Measurements from ENCODE around the gene METAP1.
"Not testable (repeated sequence)": the region's sequence is repeated elsewhere in the genome, so short reads cannot be mapped to it uniquely, and the experiment has no call there.

METAP1 gene

DNA sequence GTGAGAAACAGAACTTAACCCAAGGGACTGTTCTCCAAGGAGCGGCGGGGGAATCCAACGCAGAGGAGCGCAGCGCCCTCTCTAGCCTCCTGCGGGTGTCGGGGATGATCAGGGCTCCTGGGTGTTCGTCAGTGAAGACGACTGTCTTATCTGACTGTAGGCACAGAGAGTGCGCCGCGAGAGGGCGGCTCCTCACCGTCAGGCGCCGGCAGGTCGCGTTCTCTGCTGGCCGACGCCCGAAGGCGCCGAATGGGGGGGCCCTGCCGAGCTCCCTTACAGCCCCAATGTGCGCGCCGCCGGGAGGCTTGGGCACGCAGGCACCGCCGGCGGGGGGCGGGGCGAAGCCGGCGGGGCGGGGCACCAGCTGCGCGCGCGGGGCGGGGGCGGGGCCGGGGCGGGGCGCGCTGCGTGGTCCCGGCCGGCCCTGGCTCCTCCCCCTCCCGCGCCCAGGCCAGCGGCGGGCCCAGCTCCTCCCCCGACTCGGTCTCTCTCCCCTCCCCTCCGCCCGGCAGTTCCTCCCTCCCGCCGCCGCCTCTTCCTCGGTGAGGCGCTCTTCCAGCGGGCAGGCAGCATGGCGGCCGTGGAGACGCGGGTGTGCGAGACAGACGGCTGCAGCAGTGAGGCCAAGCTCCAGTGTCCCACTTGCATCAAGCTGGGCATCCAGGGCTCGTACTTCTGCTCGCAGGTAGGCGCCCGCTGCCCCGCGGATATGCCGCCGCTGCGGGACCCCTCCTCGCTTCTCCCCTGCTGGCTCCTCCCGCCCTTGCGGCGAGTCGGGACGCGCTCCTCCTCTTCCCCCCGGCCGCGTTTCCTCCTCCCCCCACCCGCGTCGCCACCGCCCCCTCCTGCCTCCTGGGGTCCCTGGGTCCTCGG lies at the start of gene METAP1:
TSS of gene METAP1 (plus strand) at position 539 of the 873 bp plus-strand sequence. CDS start at position 572, 33 bp downstream.
- no peak for FAIRE-seq

DNA sequence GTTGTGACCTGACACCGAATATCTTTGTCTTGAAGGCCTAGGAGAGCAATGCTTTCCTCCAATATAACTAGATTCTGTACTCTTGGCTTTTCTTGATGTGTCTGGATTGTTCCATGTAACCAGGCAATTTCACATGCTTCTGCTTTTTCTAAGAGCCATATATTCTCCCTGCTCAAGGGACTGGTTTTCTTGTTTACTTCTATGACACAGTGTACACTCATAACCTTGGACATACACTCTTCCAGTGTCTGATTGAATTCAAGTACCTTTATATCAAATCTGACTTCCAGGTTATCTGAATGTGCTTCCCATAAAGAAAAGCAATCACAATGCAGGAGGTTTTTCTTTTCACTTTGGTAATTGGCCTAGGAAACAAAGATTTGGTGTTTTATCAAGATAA lies 49.2 kb upstream of the METAP1 start:
- FAIRE-seq = no peak

DNA sequence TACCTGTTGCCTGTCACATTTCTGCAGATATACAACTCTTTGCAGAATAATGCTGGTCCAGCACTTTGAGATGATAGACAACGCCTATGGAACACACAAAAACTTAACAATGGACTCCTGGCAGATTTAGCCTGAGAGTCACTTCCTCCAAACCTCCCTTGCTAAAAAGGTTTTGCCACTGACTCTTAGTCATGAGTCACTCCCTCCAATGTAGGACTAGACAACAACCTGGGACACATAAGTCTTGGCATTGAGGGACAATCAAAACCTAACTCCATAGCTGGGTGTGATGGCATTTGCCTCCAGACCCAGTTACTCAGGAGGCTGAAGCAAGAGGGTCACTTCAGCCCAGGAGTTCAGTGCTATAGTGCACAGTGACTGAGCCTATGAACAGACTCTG lies 44.6 kb upstream of the METAP1 start:
- no peak for FAIRE-seq

DNA sequence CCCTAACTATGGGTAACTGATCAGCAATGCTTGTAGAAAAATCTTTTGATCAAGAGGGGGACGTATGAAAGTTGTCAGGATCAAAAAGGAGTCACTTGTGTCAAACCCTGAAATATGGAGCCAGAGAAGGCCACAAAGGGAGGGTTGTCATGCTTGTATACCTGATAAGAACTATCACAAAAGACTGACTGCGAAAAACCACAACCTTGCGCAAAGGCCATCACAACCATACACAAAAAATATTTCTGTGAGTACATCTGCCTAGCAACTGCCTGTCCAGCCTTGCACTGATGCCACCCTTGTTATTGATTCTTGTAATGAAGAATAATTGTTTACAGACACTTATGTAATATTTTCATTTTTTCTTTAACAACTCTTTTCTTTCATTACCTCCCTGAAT lies 43.8 kb upstream of the METAP1 start:
- no peak for FAIRE-seq

DNA sequence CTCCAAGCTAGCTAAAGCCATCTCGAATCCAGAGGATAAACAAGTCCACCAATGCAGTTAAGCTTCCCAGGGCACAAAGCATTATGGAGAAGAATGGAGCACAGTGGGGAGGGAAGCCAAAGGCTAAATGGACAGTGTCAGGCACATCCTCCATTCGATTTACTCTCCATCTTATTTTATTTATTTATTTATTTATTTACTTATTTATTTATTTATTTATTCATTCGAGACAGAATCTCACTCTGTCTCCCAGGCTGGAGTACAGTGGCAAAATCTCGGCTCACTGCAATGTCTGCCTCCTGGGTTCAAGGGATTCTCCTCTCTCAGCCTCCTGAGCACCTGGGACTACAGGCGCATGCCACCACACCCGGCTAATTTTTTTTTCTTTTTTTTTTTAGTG lies 40.3 kb upstream of the METAP1 start:
- FAIRE-seq = no peak

DNA sequence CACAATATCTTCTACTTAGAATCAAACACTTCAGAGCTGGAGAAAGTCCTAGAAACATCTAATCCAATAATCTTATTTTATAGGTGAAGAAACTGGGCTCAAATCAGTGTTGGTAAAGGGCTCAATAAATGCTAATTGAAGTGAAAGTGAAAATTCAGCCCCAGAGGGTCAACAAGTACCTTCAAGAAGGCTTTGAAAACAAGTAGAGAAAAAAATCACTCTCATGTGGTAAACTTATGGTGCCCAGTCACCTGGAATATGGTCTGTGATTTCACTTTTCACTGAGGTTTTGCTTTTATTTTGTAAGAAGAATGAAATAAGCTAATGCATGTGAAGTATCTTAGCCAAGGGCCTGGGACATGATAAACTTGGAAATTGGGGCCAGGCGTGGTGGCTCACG lies 37.5 kb upstream of the METAP1 start:
- no peak for FAIRE-seq

DNA sequence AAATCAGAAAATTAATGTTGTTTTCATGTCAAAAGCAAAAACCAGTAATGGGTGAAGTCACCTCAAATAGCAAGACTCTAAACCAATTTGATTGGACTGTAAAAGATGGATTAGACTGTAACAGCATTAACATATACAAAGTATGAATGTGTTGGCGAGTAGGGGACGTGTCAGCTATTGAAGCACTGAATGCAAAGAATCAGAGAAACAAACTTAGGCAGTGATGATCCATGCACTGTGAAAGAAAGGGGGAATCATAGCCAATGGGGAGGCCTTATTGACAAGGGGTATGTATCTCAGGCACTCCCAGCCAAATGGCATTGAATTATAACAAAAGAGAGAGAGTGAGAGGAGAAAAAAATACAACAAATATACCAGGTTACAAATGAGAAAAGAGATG lies 36.1 kb upstream of the METAP1 start:
- FAIRE-seq = no peak

DNA sequence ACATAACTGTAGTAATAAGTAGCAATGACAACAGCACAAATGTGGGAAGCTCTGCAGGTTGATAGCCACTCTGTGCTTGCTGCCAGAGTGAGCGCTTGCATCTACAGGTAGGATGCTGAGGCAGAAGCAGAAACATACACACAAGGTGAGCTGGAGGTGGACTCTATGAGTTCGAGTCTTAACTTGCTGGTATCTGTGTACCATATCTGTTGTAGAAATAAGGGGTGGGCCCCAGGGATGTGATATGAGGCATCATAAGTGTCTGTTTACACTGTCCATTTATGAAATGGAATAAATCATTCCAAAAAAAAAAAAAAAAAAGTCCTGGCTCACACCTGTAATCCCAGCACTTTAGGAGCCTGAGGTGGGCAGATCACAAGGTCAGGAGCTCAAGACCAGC lies 33.8 kb upstream of the METAP1 start:
- no peak for FAIRE-seq

DNA sequence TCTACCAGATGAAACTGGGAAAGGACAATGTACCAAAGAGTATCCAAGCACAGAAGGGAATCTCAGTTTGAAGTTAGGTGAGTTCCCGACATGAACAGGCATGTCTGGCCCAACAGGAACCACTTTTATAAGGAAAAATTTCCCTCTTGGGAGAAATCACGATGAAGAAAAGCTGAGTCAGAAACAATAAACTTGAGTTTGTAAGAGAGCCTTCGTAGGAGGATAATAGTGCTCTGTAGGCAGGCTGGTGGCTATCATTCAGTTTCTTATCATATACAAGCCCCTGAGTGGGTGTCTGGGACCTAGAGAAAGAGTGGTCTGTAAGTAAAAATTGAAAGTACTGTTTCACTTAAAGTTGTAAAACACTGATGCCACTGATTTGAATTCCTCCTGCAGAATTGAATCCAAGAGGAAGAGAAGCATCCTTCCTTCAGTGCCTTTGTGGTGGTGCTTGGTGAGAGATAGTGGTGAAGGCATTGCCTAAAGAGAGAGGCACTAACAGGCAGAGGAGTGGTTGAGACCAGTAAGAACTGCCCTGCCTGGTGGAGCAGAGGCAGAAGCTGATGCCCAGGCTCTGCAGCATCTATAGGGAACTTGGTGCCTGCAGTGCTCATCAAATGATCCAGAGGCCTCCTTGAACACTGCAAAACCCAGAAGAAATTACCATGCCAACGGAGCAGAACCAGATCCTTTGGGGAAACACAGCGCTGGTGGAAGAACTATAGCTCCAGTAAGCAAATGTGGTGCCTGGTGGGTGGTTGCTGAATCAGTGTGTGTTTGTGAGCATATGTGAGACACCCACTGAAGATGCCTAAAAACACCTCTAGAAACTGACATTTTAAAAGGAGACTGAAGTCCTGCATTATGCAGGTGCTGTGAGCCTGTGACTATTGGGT lies 31.7 kb upstream of the METAP1 start:
- FAIRE-seq = no peak

DNA sequence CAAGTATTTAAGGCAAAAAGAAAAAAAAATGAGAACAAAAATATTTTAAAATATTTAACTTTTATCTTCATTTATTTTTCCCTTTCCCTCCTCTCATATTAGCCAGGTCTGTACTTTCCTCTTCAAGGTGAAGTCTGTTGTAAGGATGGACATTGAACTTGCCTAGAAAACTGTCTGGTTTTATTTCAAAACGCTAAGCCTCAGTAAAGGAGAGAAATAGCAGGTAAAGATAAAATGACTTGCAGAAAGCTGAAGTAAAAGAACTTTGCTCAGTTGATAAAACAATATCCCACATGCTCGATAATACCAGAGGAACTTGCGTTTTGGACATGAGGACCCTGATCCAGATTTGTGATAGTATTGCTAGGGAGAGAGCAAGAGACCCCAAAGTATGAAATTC lies 28.6 kb upstream of the METAP1 start:
- FAIRE-seq = no peak

DNA sequence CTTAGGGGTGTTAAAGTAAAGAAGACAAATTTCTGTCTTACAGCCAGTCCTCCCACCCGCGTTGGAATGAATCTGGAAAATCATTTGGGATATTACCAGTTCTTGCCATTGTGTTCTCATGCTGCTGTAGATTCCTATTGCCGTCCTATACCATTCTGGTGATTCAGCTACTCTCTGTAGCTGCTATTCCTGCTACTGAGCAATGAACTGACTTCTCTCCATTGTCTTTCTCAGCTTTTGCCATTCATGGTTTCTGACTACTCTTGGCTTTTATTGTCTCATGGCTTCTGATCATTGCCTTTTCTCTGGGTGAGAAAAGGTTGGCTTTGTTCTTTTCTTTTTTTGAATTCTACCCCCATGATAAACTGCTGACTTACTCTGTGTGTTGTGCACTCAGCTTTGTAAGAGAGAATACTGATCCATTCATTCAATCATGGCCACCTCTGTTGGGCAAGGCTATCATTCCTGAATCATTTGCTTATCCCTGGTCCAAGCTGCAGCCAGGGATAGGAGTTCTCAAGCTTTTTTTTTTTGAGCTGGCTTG lies 27.7 kb upstream of the METAP1 start:
- FAIRE-seq = no peak

DNA sequence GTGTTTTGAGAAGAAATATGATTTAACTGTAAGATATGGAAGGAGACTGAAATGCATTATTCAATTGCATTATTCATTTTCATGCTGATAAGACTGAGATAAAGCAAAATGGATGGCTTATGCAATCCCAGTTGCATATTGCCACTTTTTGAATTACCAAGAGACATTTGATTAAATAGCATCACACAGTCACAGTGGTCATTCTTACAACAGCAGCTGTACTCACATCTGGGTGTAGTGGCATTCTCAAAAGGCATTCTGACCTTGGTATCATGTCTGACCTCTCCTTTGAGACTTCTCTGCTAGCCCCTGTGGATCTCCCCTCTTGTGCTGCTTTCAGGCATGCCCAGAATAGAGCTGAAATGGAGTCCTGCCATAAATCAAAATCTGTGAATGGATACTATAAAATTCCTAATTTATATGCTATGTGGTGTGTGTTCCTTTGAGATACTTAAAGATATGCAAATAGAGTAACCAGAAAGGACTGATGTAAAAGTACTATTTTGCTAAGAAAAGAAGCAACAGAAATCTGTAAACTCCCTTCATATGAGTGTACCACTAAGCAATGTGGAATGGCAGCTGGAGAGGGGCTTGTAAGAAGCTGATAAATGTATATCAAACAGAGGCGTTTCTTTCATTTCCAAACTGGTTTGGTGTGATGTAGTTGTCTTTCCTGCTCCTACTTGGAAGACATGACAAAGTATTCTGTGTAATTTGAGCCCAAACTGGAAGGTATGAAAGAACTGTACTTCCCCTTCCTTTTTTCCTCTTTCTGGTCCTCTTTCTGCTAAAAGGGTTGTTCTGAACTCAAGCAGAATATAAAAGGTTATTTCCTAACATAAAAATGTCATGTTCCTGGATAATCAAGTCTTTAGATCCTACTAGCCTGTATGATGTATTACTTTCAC lies 25.4 kb upstream of the METAP1 start:
- no peak for FAIRE-seq

DNA sequence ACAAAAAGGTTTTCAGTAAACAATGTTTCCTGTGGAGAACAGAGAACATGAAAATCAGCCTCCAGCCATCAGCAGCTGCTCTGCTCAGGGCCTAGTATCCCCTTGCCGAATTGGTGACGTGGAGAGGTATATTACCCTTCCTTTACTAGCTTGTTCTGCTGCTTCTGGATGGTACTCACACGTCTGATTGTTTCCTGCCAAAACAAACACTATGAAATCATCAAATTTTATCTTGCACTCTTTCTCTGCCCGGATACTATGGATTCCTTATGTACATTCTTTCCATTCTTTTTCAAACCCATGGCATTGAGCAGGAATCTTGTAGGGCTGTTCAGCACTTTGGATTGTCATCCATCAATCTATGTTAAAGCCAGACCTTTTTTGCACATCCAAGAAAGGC lies 18.8 kb upstream of the METAP1 start:
- no peak for FAIRE-seq

DNA sequence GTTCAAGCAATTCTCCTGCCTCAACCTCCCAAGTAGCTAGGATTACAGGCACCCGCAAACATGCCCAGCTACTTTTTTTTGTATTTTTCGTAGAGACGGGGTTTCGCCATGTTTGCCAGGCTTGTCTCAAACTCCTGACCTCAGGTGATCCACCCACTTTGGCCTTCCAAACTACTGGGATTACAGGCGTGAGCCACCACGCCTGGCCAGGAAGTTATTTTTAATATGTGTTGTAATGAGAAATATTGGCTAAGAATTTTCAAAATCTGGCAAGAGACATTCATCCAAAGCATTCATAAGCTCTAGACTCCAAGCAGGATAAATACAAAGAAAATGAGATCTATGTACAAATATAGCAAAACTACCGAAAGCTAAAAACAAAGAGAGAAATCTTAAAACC lies 18.0 kb upstream of the METAP1 start:
- no peak for FAIRE-seq

DNA sequence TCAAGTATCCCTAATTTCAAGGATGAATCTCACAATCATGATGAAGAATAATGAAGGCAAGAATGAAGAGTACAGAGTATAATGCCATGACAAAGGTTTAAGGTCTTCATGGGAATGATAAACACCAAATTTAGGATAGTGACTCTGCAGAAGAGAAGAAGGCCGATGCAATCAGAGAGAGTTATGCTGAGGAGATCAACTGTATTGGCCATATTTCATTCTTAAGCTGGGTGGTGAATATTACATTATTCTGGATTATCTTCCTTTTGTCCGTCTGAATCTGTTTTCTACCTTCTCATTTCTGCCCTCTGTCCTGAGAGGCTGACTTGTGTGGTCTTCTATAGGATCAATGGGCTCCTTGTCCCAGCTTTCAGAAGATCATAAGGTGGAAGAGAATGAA lies 7.8 kb upstream of the METAP1 start:
- no peak for FAIRE-seq

DNA sequence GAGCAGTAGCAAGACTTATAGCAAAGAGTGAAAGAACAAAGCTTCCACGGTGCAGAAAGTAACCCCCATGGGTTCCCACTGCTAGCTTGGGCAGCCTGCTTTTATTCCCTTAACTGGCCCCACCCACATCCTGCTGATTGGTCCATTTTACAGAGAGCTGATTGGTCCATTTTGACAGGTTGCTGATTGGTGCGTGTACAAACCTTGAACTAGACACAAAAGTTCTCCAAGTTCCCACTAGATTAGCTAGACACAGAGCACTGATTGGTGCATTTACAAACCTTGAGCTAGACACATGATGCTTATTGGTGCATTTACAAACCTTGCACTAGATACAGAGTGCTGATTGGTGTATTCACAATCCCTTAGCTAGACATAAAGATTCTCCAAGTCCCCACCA lies 2.7 kb upstream of the METAP1 start:
- not testable (repeated sequence) for FAIRE-seq

DNA sequence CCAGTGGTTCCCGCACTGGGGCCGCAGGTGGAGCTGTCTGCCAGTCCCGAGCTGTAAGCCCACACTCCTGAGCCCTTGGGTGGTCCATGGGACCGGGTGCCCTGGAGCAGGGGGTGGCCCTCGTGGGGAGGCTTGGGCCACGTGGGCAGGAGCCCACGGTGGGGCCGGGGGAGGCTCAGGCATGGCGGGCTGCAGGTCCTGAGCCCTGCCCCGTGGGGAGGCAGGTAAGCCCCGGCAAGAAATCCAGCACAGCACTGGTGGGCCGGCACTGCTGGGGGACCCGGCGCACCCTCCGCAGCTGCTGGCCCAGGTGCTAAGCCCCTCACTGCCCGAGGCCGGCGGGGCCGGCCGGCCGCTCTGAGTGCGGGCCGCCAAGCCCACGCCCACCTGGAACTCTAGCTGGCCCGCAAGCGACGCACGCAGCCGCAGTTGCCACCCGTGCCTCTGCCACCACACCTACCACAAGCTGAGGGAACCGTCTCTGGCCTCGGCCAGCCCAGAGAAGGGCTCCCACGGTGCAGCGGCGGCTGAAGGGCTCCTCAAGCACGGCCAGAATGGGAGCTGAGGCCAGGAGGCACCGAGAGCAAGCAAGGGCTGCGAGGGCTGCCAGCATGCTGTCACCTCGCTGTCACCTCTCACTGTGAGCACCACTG lies 2.0 kb upstream of the METAP1 start:
- FAIRE-seq = no peak

DNA sequence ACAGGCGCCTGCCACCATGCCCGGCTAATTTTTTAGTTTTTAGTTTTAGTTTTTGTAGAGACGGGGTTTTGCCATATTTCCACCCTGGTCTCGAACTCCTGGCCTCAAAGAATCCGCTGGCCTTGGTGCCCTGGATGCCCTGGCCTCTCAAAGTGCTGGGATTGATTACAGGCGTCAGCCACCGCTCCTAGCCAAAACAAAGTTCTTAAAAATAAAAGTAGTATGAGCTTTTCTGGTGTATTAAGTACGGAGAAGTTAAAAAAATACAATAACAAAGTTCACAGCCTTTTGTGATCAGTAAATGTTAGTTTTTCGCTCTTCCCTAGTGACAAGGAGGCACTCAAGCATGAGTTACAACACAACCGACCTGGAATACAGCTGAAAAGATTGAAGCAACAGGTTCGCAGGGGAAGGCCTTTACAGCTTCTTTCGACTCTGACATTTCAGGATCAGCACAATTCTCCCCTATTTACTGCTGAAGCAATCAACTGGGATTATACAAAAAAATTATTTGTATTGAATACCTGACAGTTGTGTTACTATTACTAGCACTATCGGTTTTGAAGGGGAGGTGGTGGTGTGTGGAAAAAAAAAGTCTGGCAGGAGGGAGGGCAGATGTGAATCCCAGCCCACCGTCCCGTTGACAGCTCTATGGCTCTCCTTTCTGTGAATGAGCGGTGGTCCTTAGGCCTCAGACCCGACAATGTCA lies 893 bp upstream of the METAP1 start:
- FAIRE-seq = no peak

DNA sequence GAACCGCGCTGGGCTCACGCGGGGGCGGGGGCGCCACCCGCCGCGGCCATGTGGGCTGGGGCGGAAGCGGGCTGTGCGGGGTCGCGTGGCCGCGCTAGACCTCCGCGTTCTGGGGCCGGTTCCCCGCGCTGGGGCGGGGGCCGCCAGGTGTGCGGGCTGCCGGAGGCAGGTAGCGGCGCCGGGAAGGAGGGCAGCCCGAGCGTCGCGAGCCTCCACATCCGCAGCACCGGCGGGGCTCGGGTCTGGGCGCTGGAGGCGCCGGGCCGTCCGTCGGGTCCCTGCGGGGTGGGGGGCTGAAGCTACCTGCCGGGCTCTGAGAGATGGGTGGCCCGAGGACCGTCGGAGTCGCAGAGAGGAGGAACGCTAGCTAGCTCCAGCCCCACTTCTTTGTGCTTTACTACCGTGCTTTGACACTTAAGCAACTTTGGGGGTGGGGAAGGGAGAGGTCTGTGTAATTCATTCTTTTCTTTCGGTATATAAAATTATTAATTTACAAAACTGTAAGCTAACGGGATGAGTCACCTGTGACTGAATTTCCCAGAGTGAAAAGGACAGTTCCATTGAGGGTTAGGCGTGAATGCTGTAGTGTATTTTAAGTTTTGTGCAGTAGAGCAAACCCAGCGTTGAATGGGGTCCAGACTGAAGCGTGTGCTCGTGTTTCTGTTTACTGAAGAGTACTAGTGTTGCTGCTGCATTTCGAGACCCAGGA lies 689 bp downstream of the METAP1 start:
- no peak for FAIRE-seq

DNA sequence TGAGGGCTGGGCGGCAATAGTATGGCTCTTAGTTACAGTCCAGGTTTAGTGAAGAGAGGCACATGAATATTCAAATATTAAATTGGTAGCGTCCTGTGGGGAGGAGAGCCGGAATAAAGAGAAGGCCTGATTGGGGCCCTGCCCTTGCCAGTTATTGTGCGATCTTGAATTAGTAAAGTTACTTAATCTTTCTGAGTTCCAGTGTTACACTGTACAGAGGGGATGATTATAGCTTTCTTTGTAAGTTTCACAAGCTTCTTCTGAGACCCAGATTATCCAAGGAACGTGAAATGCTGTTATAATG lies 1.2 kb downstream of the METAP1 start:
- FAIRE-seq = no peak

DNA sequence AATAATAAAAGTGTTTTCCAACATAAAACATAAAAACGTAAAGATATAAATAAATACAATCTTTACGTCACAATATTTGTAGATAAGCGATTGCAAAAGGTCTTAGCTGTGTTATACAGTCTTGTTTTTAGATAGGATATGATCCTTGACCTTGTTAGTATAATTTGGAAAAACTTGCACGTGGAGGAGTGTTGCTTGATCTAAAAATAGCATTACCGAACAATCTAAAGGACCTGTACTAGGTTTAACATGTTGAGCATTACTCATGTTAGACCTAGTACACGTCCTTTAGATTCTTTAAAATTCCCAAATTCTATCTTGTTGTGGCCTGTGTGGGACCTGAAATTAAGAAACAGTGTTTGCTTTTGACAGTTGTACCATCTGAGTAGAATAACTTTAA lies 1.6 kb downstream of the METAP1 start:
- FAIRE-seq = no peak

Measured in islet of Langerhans (tissue), 1 donor.